HS-27A (cell line): ENCODE data around the gene SULT2B1.
"Not testable (repeated sequence)": the region's sequence is repeated elsewhere in the genome, so short reads cannot be mapped to it uniquely, and the experiment has no call there.

ENCODE experiments used
- DNase-seq: peaks from one replicate; pipeline ENCODE4 v3.0.0-alpha.2; 2012; ENCODE audit warnings: low read depth, missing footprints

The SULT2B1 gene

DNA sequence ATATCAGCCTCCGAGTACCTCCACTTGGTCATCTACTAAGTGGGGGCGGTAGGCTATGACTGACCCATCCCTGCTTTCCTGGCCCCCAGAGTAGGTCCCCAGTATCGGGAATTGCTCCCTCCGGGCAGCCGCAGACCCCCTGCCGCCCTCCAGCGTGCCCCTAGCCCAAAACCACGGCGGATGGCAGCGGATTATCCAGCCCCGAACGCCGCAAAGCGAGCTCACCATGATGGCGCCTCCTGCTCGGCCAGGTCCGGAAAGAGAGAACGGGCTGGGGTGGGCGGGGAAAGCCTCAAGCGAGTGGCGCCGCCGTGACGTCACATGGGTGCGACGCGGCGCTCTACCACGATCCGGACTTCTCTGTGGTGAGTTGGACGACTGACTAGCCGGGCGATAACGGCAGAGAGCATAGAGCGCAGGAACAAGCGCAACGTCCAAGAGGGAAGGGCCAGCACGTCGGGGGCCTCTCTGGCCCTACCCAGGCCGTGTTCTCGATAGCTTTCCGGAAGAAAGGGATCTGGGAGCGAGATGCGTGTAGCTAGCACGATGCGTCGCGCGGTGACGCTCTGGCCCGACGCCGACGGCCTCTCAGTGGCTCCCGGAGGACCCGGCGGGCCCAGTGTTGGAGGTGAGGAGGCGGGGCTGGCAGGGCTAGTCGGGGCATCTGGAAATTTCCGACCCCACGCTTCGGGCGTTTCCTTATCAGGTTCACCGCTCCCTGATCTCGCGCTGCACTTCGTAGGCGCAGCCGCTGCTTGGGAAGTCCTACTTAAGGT, 67.1 kb downstream of the SULT2B1 start, which contains the start of the genes RPL18 and SPHK2:
Gene RPL18 (minus strand): TSS at position 263 of the 776 bp plus-strand sequence. CDS start 35 bp downstream, at position 228.
Gene SPHK2 (plus strand): TSS at position 591 of the 776 bp plus-strand sequence. CDS start 1,009 bp downstream, outside the sequence.
- DNase-seq, result peak; percentile 100

DNA sequence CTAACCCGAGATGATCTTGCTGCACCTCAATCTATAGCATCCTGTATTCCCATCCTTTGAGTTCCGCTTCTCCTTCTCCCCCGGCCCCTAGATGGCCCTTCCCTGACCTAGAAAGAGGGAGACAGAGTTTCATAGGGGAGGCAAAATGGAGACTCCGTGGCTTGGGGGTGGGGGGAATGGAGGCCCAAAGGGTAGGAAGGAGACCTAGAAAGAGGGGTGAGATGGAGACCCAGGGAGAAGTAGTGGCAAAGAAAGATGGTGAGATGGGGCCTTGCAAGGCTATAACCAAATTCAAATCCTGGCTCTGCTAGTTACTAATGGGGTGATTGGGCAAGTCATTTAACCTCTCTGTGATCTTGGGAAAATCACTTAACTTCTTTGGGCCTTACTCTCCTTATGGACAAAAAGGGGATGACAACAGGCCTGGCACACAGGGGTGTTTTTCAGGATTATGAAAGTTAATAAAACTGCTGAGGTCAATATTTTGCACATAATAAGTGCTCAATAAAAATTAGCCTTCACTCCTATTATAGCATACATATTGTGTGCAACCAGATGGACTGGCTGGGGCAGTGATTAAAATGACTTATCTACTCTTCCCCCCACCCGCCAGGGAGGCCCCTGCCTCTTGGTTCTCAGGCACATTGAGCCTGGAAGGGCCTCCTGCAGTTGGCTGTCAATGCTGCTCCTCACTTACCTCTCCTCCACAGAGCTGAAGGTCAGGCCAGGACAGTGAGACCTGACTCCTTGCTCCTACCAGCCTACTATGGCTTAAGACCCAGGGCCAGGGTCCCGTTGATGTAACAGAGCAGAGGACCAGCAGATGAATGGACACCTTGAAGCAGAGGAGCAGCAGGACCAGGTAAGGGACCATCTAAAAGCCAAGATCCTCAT, 68.0 kb downstream of the SULT2B1 start:
- DNase-seq, result no peak

DNA sequence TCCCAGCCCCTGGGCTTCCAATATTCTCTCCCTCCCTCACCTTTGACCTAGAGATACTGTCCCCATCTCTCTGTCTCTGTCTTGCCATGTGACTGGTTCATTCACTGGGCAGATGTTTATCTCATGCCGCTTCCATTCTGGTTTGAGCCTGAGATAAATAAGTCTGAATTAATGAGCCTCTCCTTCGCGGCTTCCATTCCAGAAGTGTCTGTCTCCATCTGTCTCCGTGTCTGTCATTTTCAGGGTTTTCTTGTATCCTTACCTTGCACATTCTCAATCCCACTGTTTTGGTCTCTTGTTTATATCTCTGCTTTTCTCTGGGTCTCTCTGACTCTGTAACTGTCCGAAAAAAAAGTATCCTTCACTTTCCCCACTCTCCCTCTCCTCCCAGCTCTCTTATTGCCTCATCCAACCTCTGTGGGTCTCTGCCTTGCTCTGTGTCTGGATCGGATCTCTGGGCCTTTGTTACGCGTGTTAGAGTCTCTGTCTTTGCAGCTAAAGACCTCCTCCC, 71.6 kb downstream of the SULT2B1 start:
- no peak for DNase-seq

DNA sequence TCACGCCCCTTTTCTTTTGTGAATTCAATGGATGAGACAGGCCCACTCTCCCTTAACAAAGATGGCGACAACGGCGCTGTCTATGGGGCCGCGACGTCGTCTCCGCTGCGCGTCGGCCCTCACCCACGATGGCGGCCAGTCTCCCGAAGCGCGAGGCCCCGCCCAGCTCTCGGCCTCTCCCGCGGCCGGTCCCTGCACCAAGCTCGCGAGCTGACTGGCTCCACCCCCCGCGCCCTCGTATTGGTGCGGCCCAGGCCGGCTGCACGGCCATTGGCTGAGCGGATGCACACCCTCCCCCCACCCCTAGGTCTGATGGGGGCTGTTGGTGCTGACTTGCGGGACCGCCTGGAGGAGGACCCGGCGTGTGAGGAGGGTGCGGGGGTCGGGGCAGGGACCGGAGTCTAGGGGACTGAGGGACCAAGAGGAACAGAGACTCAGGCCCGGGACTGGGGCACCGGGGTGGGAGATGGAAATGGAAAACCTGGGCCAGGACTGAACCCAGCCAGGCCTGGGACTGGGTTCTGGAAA, 72.2 kb downstream of the SULT2B1 start:
- DNase-seq, result no peak

DNA sequence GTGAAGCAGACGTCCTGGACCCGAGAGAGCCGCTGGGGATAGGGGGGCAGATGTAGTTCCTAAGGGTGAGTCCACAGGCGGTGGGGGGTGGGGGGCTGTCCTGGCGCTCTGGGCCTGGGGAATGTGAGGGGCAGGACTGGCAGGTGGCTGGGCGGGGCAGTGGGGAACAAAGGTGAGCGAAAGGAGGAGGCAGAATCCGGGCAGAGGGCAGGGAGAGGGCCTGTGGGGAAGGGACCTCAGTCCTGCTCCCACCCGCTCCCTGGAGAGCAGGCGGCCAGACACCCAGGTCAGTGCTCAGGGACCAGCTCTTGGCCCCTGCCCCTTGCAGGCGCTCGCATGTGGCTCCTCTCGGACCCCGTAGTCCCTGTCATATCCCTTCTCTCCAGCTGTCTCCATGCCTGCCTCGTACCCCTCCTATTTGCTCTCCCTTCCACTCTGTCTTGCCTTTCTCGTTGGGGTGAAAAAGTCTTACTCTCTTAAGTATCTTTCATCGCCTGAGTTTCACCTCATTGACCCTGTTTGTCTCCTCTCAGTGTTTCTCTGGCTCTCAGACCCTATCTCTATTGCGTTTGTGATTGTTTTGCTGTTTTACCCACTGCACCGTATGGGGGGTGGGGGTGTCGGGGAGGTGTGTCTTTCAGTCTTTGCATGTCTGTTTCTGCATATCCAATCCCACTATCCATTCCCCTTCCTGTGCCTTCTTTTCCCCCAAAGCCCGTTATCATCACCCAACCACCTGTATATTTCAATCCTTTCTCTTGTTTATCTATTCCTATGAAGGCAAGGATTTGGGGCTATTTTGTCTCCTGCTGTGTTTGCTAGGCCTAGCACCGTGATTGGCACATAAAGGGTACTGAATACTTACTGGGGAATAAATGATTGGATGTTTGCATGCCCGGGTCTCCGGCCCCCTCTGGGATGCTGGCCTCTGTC, 73.1 kb downstream of the SULT2B1 start:
- DNase-seq, result no peak

DNA sequence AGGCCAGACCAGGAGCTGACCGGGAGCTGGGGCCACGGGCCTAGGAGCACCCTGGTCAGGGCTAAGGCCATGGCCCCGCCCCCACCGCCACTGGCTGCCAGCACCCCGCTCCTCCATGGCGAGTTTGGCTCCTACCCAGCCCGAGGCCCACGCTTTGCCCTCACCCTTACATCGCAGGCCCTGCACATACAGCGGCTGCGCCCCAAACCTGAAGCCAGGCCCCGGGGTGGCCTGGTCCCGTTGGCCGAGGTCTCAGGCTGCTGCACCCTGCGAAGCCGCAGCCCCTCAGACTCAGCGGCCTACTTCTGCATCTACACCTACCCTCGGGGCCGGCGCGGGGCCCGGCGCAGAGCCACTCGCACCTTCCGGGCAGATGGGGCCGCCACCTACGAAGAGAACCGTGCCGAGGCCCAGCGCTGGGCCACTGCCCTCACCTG, 73.9 kb downstream of the SULT2B1 start:
- DNase-seq, result no peak

DNA sequence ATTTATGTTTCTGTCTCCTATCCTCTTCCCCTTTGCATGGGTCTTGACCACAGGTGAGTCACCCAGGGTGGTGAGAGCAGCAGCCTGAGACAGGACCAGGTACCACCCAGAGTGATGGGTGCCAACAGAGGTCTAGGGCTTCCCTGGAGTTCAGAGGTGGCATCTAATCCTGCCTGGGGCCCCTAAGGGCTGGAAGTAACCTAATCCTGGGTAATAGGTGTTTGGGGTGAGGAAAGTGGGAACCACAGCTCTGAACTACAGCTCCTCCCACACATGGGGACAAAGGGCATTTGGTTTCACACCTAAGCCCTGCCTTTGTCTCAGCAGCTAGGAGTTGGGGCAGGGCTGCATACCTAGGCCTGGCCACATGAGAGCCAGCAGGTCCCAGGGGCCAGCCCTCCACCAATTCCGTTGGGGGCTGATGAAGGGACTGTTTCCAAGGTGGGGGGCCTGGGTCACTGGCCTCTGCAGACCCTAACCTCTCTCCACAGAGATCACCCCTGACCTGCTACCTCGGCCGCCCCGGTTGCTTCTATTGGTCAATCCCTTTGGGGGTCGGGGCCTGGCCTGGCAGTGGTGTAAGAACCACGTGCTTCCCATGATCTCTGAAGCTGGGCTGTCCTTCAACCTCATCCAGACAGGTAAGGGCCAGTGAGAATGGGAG, 75.4 kb downstream of the SULT2B1 start:
- DNase-seq, result no peak

DNA sequence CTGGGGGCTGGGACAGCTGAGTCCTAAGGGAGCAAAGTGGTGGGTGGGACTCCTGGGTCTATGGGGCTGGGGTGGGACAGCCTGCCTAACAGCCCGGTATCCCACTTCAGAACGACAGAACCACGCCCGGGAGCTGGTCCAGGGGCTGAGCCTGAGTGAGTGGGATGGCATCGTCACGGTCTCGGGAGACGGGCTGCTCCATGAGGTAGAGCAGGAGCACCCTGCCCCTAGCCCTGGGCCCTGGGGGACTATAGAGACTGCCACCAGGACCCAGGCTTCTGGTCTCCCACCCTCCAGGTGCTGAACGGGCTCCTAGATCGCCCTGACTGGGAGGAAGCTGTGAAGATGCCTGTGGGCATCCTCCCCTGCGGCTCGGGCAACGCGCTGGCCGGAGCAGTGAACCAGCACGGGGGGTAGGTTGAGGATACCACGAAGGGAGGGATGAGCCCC, 75.9 kb downstream of the SULT2B1 start:
- DNase-seq, result no peak

DNA sequence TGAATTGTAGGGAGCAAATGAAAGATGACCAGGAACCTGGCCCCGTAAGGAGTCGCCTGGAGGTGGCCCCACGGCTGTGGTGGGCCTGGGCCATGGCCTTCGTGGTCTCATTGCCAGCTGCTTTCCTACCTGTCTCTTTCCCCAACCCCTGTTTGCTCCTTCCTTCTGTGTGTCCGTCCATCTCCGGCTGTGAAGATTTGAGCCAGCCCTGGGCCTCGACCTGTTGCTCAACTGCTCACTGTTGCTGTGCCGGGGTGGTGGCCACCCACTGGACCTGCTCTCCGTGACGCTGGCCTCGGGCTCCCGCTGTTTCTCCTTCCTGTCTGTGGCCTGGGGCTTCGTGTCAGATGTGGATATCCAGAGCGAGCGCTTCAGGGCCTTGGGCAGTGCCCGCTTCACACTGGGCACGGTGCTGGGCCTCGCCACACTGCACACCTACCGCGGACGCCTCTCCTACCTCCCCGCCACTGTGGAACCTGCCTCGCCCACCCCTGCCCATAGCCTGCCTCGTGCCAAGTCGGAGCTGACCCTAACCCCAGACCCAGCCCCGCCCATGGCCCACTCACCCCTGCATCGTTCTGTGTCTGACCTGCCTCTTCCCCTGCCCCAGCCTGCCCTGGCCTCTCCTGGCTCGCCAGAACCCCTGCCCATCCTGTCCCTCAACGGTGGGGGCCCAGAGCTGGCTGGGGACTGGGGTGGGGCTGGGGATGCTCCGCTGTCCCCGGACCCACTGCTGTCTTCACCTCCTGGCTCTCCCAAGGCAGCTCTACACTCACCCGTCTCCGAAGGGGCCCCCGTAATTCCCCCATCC, 76.7 kb downstream of the SULT2B1 start:
- no peak for DNase-seq

DNA sequence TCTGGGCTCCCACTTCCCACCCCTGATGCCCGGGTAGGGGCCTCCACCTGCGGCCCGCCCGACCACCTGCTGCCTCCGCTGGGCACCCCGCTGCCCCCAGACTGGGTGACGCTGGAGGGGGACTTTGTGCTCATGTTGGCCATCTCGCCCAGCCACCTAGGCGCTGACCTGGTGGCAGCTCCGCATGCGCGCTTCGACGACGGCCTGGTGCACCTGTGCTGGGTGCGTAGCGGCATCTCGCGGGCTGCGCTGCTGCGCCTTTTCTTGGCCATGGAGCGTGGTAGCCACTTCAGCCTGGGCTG, 77.3 kb downstream of the SULT2B1 start:
- no peak for DNase-seq

DNA sequence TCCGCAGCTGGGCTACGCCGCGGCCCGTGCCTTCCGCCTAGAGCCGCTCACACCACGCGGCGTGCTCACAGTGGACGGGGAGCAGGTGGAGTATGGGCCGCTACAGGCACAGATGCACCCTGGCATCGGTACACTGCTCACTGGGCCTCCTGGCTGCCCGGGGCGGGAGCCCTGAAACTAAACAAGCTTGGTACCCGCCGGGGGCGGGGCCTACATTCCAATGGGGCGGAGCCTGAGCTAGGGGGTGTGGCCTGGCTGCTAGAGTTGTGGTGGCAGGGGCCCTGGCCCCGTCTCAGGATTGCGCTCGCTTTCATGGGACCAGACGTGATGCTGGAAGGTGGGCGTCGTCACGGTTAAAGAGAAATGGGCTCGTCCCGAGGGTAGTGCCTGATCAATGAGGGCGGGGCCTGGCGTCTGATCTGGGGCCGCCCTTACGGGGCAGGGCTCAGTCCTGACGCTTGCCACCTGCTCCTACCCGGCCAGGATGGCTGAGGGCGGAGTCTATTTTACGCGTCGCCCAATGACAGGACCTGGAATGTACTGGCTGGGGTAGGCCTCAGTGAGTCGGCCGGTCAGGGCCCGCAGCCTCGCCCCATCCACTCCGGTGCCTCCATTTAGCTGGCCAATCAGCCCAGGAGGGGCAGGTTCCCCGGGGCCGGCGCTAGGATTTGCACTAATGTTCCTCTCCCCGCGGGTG, 77.8 kb downstream of the SULT2B1 start:
- DNase-seq, result no peak

DNA sequence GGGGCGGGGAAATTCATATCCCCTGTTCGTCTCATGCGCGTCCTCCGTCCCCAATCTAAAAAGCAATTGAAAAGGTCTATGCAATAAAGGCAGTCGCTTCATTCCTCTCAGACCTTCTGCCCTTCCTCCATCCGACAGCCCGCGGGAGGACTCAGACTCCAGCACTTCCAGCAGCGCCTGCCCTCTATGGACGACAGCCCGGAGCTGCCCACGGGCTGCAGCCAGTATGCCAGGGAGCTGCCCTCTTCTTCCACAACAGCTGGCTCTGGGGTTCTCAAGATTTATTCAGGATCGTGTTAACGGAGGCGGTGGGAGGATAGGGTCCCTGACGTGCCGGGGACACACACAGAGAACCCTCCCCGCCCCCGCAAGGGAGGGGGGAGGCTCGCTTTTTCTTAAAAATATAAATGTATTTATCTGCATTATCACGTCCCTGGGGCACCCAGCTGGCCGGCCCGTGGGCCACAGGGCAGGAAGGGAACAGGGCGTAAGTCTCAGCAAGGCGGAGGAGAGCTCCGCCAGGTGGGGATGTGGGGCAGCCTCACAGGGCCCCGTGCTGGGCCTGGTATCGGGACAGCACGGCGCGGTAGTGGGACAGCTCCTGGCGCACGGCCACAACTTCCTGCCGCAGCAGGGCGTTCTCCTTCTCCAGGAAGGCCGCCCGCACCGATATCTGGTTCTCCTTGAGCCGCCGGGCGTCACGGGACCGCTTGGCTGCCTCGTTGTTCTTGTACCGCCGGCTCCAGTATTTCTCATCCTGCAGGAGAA, 78.5 kb downstream of the SULT2B1 start:
- no peak for DNase-seq

DNA sequence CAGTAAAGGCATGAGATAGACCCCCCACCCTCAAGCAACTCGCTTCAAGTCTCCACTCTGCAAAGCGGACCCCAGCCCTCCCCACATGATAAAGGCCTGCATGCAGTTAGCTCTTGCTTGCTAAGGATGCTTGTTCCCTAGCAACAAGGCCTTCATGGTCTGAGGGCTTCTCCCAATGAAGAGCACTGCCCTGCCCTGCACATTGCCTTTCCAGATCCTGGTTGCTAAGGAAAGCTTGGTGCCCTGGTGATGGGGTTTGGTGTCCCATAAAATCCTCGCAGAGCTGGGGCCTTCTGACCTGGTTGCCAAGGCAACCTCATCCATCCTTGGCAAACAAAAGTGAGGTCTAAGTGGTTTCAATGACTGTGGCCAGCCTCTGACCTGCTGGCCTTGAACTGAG, 79.3 kb downstream of the SULT2B1 start:
- no peak for DNase-seq

DNA sequence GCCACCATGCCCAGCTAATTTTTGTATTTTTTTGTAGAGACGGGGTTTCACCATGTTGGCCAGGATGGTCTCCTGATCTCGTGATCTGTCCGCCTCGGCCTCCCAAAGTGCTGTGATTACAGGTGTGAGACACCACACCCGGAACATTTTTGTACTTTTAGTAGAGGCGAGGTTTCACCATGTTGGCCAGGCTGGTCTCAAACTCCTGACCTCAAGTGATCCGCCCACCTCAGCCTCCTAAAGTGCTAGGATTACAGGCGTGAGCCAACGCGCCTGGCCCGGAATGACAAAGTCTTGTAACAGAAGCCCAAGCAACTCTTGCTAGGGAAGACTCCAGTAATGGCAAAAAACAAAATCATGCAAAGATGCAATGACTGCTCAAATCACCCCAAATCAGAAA, 80.3 kb downstream of the SULT2B1 start:
- DNase-seq, result not testable (repeated sequence)

DNA sequence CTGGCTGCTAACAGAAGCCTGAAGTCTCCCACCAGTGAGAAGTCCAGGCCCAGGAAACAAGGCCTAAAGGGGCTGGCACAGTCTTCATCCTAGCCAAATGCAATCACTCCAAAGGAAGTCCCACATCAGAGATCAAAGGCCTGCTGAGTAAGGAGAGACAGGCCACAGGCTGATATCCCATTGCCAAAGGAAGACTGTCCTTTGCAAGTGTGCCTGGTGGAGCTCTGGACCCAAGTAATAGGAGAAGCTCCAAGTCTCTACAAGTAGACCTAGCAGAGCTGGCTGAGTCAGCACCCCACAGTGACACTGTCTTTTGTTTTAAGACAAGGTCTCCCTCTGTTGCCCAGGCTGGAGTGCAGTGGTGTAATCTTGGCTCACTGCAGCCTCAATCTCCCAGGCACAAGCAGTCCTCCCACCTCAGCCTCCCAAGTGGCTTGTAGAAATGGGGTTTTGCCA, 80.7 kb downstream of the SULT2B1 start:
- DNase-seq, result no peak

DNA sequence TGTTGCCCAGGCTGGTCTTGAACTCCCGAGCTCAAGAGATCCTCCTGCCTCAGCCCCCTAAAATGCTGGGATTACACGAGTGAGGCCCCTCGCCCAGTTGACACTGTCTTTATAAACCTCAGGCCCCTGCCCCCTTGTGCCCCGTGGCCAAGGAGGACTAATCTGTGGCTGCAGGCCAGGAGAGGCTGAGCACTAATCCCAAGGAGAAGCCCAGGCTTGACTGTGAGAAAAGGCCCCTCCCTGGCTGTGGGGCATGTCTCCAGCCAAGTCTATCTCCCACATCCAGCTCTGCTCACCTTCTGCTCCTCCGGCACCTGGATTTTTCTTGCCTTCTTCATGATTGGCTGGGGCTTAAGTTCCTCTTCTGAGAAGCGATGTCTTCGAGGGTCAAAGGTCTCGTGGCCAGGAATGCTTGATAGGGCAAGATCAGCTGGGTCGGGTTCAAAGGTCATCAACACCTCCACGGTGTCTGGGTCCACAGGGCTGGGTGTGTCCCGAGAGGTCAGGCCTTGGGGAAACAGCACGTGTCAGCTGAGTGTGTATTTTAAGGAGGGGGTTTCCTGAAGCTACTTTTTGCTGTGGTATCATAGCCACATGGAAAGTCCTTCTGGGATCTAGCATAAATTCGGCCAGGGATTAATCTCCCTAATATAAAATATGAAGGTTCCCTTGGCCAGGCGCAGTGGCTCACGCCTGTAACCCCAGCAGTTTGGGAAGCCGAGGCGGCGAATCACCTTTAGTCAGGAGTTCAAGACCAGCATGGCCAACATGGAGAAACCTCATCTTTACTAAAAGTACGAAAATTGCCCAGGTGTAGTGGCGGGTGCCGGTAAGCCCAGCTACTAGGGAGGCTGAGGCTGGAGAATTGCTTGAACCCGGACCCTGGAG, 81.4 kb downstream of the SULT2B1 start:
- no peak for DNase-seq

DNA sequence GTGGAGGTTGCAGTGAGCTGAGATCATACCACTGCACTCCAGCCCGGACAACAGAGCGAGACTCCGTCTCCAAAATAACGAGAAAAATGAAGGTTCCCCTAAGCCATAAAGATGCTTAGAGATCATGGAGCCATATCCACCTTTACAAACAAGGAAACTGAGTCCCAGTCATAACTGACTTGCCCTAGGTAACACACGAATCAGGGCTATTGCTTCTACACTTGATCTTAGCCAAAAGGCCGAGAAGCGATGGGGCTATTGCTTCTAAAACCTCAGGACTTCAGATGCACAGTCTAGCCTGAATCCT, 82.0 kb downstream of the SULT2B1 start:
- DNase-seq, result no peak
